ENCODE measurements around the gene HIVEP1. TPM values are rescaled to one million over a fixed set of nuclear protein-coding genes. Genes with fewer than 3 reads are reported as not detected.

The HIVEP1 gene
- total RNA-seq, 1 donor from 2014 or later: 37.1 TPM

DNA sequence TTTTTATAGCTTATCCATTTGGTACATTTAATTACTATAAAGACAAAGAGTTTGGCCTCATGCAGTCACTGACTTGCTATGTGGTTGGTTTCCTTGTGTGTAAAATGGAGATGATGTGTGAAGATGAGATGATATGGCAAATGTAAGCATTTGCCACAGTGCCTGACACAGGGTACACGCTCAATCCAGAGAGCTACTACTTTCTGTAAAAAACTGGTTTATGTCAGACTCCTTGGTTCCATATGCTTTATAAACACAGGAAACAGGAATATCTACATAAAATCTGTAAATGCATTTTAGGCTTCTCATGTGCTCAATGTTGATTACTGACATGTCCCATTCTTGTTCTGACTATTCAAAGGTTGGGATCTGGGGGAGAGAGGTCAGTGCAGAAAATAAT lies 10.4 kb downstream of the HIVEP1 start:
- peaks cover 1% of the 10 kb centered on the region for H3K27me3 Mint-ChIP-seq (ENCODE audit: unreplicated experiment)
- H3K4me3 Mint-ChIP-seq (ENCODE audit: unreplicated experiment): no peak overlapping the region
- no peaks in the 10 kb centered on the region for H3K9me3 Mint-ChIP-seq (ENCODE audit: unreplicated experiment)
- DNase-seq: no peak
- peaks cover 3% of the 10 kb centered on the region for H3K4me1 Mint-ChIP-seq (ENCODE audit: low read depth, unreplicated experiment)
- H3K36me3 Mint-ChIP-seq (ENCODE audit: unreplicated experiment): peaks cover 17% of the 10 kb centered on the region
- TF ChIP-seq, protein P1, sequence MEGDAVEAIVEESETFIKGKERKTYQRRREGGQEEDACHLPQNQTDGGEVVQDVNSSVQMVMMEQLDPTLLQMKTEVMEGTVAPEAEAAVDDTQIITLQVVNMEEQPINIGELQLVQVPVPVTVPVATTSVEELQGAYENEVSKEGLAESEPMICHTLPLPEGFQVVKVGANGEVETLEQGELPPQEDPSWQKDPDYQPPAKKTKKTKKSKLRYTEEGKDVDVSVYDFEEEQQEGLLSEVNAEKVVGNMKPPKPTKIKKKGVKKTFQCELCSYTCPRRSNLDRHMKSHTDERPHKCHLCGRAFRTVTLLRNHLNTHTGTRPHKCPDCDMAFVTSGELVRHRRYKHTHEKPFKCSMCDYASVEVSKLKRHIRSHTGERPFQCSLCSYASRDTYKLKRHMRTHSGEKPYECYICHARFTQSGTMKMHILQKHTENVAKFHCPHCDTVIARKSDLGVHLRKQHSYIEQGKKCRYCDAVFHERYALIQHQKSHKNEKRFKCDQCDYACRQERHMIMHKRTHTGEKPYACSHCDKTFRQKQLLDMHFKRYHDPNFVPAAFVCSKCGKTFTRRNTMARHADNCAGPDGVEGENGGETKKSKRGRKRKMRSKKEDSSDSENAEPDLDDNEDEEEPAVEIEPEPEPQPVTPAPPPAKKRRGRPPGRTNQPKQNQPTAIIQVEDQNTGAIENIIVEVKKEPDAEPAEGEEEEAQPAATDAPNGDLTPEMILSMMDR (IDR thresholded peaks at IDR 0.05; ENCODE audit: partially characterized antibody, unreplicated experiment): no peak
- H3K27ac Mint-ChIP-seq (ENCODE audit: unreplicated experiment): no peak overlapping the region

DNA sequence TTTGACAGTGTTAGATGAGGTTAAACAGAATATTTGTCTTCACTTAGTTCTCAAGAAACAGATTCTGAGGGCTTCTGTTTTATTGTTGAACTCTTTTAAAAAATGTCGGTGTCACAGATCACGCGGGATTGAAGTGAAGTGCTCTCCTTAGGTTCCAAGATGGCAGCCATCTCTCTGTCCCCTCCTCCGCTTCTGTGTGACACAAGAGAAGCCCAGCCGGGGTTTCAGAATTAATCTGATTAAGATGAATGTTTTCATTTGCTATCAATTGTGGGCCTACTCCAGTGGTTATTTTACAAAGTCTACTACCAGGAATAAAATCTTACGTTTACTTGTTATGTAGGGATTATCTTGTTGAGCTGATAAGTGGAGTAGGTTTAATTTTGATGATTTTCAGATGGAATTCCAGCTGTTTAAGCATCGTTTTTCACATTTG lies 10.9 kb downstream of the HIVEP1 start:
- Mint-ChIP-seq H3K36me3 (ENCODE audit: unreplicated experiment) (peaks cover 15% of the 10 kb centered on the region), H3K9me3 (ENCODE audit: unreplicated experiment) (no peaks in the 10 kb centered on the region), H3K4me3 (ENCODE audit: unreplicated experiment) (no peak overlapping the region), H3K4me1 (ENCODE audit: low read depth, unreplicated experiment) (peaks cover 3% of the 10 kb centered on the region), H3K27ac (ENCODE audit: unreplicated experiment) (no peak overlapping the region), H3K27me3 (ENCODE audit: unreplicated experiment) (peaks cover 1% of the 10 kb centered on the region)
- DNase-seq: no peak
- TF ChIP-seq, protein P1 (IDR thresholded peaks at IDR 0.05; ENCODE audit: partially characterized antibody, unreplicated experiment): no peak

DNA sequence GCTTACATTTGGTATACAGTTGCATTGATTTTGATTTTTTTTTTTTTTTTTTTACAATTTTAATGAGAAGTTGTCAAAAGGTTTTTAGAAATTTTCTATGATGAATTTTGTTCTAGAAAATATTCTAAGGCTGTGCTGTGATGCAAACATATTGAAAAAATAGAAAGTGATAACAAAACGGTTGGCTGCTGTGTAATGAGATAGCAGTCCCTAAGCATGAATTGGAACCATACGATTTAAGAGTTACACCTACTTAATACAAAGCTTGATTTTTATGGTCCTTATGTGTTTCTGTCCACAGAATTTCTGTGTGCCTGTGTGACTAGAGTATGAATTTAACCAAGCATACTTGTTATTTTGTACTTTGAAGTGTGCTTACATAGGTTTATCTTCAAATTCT lies 12.1 kb downstream of the HIVEP1 start:
- H3K4me3 Mint-ChIP-seq (ENCODE audit: unreplicated experiment): no peak overlapping the region
- no peak for DNase-seq
- no peaks in the 10 kb centered on the region for H3K9me3 Mint-ChIP-seq (ENCODE audit: unreplicated experiment)
- no peaks in the 10 kb centered on the region for H3K4me1 Mint-ChIP-seq (ENCODE audit: low read depth, unreplicated experiment)
- H3K27me3 Mint-ChIP-seq (ENCODE audit: unreplicated experiment): peaks cover 1% of the 10 kb centered on the region
- H3K36me3 Mint-ChIP-seq (ENCODE audit: unreplicated experiment): peaks cover 11% of the 10 kb centered on the region
- TF ChIP-seq, protein P1 (IDR thresholded peaks at IDR 0.05; ENCODE audit: partially characterized antibody, unreplicated experiment): no peak
- no peak overlapping the region for H3K27ac Mint-ChIP-seq (ENCODE audit: unreplicated experiment)

DNA sequence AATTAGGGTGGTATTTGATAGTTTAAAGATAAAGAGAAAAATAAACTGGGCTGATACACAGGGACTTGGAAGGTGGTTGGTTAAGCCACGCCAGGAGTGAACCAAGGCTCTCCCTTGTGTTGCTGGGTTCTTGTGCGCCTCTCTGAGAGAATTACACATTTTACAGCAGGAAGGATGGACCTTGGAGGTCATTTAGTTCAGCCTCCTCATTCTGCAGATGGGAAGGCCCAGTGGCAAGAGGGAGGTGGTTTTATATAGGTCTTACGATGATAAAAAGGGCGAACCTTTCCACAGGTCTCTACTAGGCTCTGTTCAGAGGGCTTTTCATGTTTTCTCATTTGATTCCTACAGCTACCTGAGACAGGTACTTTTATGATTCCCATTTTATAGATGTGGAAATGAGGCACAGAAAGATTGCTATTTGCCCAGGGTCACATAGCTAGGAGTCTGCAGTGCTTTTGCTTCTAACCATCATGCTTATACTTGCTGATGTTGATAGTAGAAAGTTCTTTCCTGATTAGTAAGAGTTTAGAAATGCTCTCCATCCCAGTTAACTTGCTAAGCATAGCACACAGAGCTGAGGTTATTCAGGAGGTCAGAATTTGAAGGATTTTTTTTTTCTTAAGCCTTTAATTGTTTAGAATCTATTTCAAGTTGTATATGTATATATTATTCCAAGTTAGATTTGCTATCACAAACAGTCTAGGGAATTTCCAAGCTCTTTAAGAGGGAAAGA lies 12.8 kb downstream of the HIVEP1 start:
- TF ChIP-seq, protein P1 (IDR thresholded peaks at IDR 0.05; ENCODE audit: partially characterized antibody, unreplicated experiment): no peak
- Mint-ChIP-seq H3K27me3 (ENCODE audit: unreplicated experiment) (peaks cover 1% of the 10 kb centered on the region), H3K27ac (ENCODE audit: unreplicated experiment) (no peak overlapping the region), H3K4me1 (ENCODE audit: low read depth, unreplicated experiment) (no peaks in the 10 kb centered on the region), H3K4me3 (ENCODE audit: unreplicated experiment) (no peak overlapping the region), H3K36me3 (ENCODE audit: unreplicated experiment) (peaks cover 15% of the 10 kb centered on the region), H3K9me3 (ENCODE audit: unreplicated experiment) (peaks cover 3% of the 10 kb centered on the region)
- DNase-seq: no peak

DNA sequence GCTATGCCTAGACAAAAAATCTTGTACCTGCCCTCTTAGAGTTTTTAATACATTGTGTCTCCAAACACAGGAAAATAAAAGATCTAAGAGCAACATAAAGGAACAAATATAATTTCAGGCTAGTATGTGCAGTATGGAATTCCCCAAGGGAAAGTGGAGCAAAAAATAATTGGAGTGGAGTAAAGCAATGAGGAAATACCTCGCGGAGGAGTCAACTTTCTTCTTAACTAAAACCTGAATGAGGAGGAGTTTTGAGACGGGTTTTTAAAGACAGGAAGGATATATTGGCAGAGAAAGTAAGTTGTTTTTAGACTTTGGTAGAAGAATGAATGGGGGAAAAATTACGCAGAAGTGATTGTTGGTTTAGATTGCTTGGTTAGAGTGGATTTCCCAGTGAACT lies 14.0 kb downstream of the HIVEP1 start:
- no peaks in the 10 kb centered on the region for H3K4me1 Mint-ChIP-seq (ENCODE audit: low read depth, unreplicated experiment)
- peaks cover 22% of the 10 kb centered on the region for H3K36me3 Mint-ChIP-seq (ENCODE audit: unreplicated experiment)
- no peak for DNase-seq
- TF ChIP-seq, protein P1 (IDR thresholded peaks at IDR 0.05; ENCODE audit: partially characterized antibody, unreplicated experiment): no peak
- peaks cover 1% of the 10 kb centered on the region for H3K27me3 Mint-ChIP-seq (ENCODE audit: unreplicated experiment)
- no peak overlapping the region for H3K27ac Mint-ChIP-seq (ENCODE audit: unreplicated experiment)
- H3K9me3 Mint-ChIP-seq (ENCODE audit: unreplicated experiment): peaks cover 7% of the 10 kb centered on the region
- H3K4me3 Mint-ChIP-seq (ENCODE audit: unreplicated experiment): no peak overlapping the region
